Subcutaneous abdominal adipose tissue (tissue), 5 donors: ENCODE measurements around the gene LPGAT1.

ENCODE experiments used
- H3K27ac ChIP-seq: one replicate; pipeline ENCODE4 v1.7.0; 2013; ENCODE audit warnings: low read depth, mild to moderate bottlenecking, inconsistent platforms, low read length, moderate library complexity
- H3K27me3 ChIP-seq, 5 donors: one replicate each; pipeline ENCODE4 v1.7.0; 2013; ENCODE audit warnings: low read length in 5 of 5, inconsistent platforms in 1 of 5; ENCODE audit not compliant: control insufficient read depth in 5 of 5, insufficient read depth in 4 of 5
- H3K36me3 ChIP-seq, 5 donors: one replicate each; pipeline ENCODE4 v1.7.0; 2013; ENCODE audit warnings: low read length in 5 of 5; ENCODE audit not compliant: control insufficient read depth in 5 of 5, insufficient read depth in 5 of 5
- H3K4me1 ChIP-seq, 5 donors: one replicate each; pipeline ENCODE4 v1.7.0; 2013; ENCODE audit warnings: low read length in 5 of 5, mild to moderate bottlenecking in 3 of 5, moderate library complexity in 1 of 5; ENCODE audit not compliant: control insufficient read depth in 5 of 5, insufficient read depth in 5 of 5
- H3K4me3 ChIP-seq, 5 donors: one replicate each; pipeline ENCODE4 v1.7.0; 2013; ENCODE audit warnings: low read length in 5 of 5, low read depth in 1 of 5
- H3K9ac ChIP-seq, 5 donors: one replicate each; pipeline ENCODE4 v1.7.0; 2013; ENCODE audit warnings: low read length in 5 of 5, mild to moderate bottlenecking in 4 of 5, moderate library complexity in 3 of 5
- H3K9me3 ChIP-seq, 5 donors: one replicate each; pipeline ENCODE4 v1.7.0; 2013; ENCODE audit warnings: low read length in 5 of 5; ENCODE audit not compliant: control insufficient read depth in 5 of 5
- donor health status: healthy.
- donor health status: healthy.
- donor health status: healthy.
- donor health status: healthy.
- donor health status: healthy.

Gene LPGAT1

GRCh38 chr1:211738096-211738690 is 92.4 kb downstream of the LPGAT1 start:
- Histone ChIP-seq H3K36me3 (no peaks in the 10 kb centered on the region), H3K27me3 (peaks cover 0 to 9% (median 2%) of the 10 kb centered on the region in 5 donors), H3K4me3 (no peak overlapping the region), H3K9me3 (no peaks in the 10 kb centered on the region), H3K4me1 (peaks cover 0 to 5% (median 2%) of the 10 kb centered on the region in 5 donors), H3K27ac (no peak overlapping the region), H3K9ac (no peak overlapping the region)

GRCh38 chr1:211737115-211738035 is 93.2 kb downstream of the LPGAT1 start:
- H3K9ac ChIP-seq, result no peak overlapping the region
- no peak overlapping the region for H3K27ac ChIP-seq
- H3K9me3 ChIP-seq, result no peaks in the 10 kb centered on the region
- H3K4me1 ChIP-seq, result peaks cover 0 to 5% (median 2%) of the 10 kb centered on the region in 5 donors
- no peak overlapping the region for H3K4me3 ChIP-seq
- H3K27me3 ChIP-seq, result peaks cover 0 to 9% (median 2%) of the 10 kb centered on the region in 5 donors
- H3K36me3 ChIP-seq, result no peaks in the 10 kb centered on the region

GRCh38 chr1:211736351-211736915 is 94.1 kb downstream of the LPGAT1 start:
- Histone ChIP-seq H3K4me1 (peaks cover 0 to 5% (median 2%) of the 10 kb centered on the region in 5 donors), H3K9ac (no peak overlapping the region), H3K9me3 (no peaks in the 10 kb centered on the region), H3K36me3 (no peaks in the 10 kb centered on the region), H3K27ac (no peak overlapping the region), H3K27me3 (peaks cover 0 to 9% (median 2%) of the 10 kb centered on the region in 5 donors), H3K4me3 (no peak overlapping the region)

- Histone ChIP-seq H3K27me3 (peaks cover 0 to 9% (median 2%) of the 10 kb centered on the region in 5 donors), H3K9me3 (no peaks in the 10 kb centered on the region), H3K9ac (no peak overlapping the region), H3K4me1 (peaks cover 0 to 5% (median 2%) of the 10 kb centered on the region in 5 donors), H3K27ac (no peak overlapping the region), H3K36me3 (no peaks in the 10 kb centered on the region), H3K4me3 (peak overlapping the region in 1 of 5 donors; percentile 4)
Measured at GRCh38 chr1:211735208-211736170, 95.1 kb downstream of the LPGAT1 start.

- H3K27me3 ChIP-seq, result peaks cover 0 to 9% (median 2%) of the 10 kb centered on the region in 5 donors
- H3K4me3 ChIP-seq, result no peak overlapping the region
- no peaks in the 10 kb centered on the region for H3K36me3 ChIP-seq
- no peak overlapping the region for H3K27ac ChIP-seq
- H3K9ac ChIP-seq, result no peak overlapping the region
- no peaks in the 10 kb centered on the region for H3K9me3 ChIP-seq
- H3K4me1 ChIP-seq, result peaks cover 0 to 5% (median 2%) of the 10 kb centered on the region in 5 donors
Measured at GRCh38 chr1:211734791-211735190, 95.8 kb downstream of the LPGAT1 start.

DNA sequence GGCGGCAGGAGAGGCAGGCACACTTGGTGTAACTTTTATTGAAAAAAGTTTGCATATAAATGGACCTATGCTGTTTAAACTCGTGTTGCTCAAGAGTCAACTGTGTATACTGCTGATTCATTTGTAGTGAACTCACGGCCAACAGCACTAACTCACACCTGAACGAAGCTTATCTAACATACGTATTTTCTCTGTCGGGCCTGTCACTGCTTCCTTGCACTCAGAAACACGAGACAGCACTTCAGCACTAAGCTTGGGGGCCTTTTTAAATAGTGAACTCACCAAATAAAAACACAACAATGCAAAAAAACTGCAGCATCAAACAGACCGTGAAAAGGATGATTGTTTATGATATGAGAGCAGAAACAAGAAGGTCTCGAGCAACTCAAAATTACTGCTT is 96.2 kb downstream of the LPGAT1 start:
- H3K9ac ChIP-seq, result no peak overlapping the region

GRCh38 chr1:211732293-211732980 is 98.1 kb downstream of the LPGAT1 start:
- Histone ChIP-seq H3K36me3 (no peaks in the 10 kb centered on the region), H3K4me3 (no peak overlapping the region), H3K27me3 (peaks cover 0 to 8% (median 0%) of the 10 kb centered on the region in 5 donors), H3K4me1 (peaks cover 0 to 5% (median 2%) of the 10 kb centered on the region in 5 donors), H3K9me3 (no peaks in the 10 kb centered on the region), H3K9ac (no peak overlapping the region), H3K27ac (no peak overlapping the region)

More for the DNA sequence above, 96.2 kb downstream of the LPGAT1 start:
- no peaks in the 10 kb centered on the region for H3K9me3 ChIP-seq
- no peaks in the 10 kb centered on the region for H3K36me3 ChIP-seq
- H3K4me3 ChIP-seq, result no peak overlapping the region
- peaks cover 0 to 9% (median 2%) of the 10 kb centered on the region in 5 donors for H3K27me3 ChIP-seq
- H3K27ac ChIP-seq, result no peak overlapping the region
- peaks cover 0 to 5% (median 2%) of the 10 kb centered on the region in 5 donors for H3K4me1 ChIP-seq

DNA sequence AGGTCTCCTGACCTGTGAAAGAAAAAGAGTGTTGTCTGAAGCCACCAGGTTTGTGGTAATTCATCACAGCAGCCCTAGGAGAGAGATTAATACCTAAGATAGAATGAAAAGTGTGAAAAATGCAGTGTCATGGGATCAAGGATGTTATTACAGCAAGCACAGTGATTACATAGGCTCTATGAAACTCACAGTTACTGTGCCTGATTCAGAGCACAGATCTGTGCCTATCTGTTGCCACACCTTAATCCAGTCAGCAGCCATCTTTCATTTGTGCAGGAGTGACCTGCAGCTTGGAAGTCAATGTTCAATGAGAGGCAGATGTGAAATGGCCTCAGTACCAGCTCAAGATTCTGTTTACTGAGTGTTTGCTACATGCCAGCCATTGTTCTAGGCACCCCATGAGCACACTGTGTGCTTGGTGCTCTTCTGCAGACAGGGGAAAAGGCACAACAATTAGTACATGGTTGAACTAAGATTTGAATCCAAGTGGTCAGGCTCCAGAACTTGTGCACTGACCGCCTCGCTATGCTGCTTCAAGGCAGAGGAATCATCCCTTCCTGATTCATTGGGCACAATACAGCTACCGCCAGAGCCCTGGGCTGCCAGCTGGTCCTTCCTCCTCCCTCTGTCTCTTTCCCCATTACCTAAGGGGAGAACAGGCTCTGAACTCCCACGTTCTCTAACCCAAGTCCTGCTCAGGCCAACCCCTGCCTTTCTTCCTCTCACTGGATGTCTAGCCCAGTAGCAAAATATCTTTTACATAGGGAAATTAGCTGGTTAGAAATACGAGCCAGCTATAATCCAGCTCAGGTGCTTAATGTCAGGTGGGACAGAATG is 98.9 kb downstream of the LPGAT1 start:
- Histone ChIP-seq H3K36me3 (no peaks in the 10 kb centered on the region), H3K4me3 (no peak overlapping the region), H3K27me3 (peaks cover 0 to 2% (median 0%) of the 10 kb centered on the region in 5 donors), H3K27ac (no peak overlapping the region), H3K4me1 (peaks cover 0 to 5% (median 2%) of the 10 kb centered on the region in 5 donors), H3K9me3 (no peaks in the 10 kb centered on the region), H3K9ac (no peak overlapping the region)
